A549 (cell line): Measurements from ENCODE around the gene SUSD5. TPM values are rescaled to one million over a fixed set of nuclear protein-coding genes. Genes with fewer than 3 reads are reported as not detected.

Source experiments
- ATAC-seq, 2 experiments: fragments of 200-7000 bp in 1 of 2; fragments of >200 bp in 1 of 2; cut with Nextera tagmentation in 1 of 2; cut with Tn5 transposase in 1 of 2; 3 replicates each; pipeline versions ENCODE4 v1.8.0 to v1.9.1; 2018 to 2020; ENCODE audit warnings: mild to moderate bottlenecking in 1 of 2, moderate library complexity in 1 of 2
- CTCF ChIA-PET: fragments of 300-600 bp; sonication (Branson Sonifier 250); formaldehyde crosslinking; extraction: SDS; loops from one replicate; lab custom pipeline; 2021; ENCODE audit warnings: antibody characterized with exemption, inconsistent platforms; lab: Yijun Ruan, JAX
- POLR2A ChIA-PET: fragments of 350-600 bp; formaldehyde crosslinking; extraction: SDS; loops from one replicate; lab custom pipeline; 2021; ENCODE audit warnings: antibody characterized with exemption, inconsistent platforms; lab: Yijun Ruan, JAX
- DNase-seq, 2 experiments: peaks; one replicate each; pipeline versions ENCODE4 v3.0.0 to v3.0.0-alpha.2; 2011 to 2016; ENCODE audit warnings: low read depth in 1 of 2, low spot score in 1 of 2
- FAIRE-seq: peaks from 2 replicates; lab custom pipeline; 2011; peaks lifted over from hg19 to GRCh38; lab: Jason Lieb, UNC
- H3K27ac ChIP-seq, 2 experiments: fragments of >200 bp; sonication (Bioruptor Twin); formaldehyde crosslinking; 3 replicates each; pipeline ENCODE4 v1.5.1; 2016 to 2017
- H3K4me1 ChIP-seq: fragments of >200 bp; sonication (Bioruptor Twin); formaldehyde crosslinking; 3 replicates; pipeline ENCODE4 v1.6.1; 2016
- H3K4me2 ChIP-seq: fragments of >200 bp; sonication (Bioruptor Twin); formaldehyde crosslinking; 3 replicates; pipeline ENCODE4 v1.6.1; 2016
- H3K4me3 ChIP-seq: fragments of >200 bp; sonication (Bioruptor Twin); formaldehyde crosslinking; 3 replicates; pipeline ENCODE4 v1.5.1; 2016
- H3K9me3 ChIP-seq: fragments of >200 bp; sonication (Bioruptor Twin); formaldehyde crosslinking; 3 replicates; pipeline ENCODE4 v1.6.1; 2016
- ATOH8 ChIP-seq: fragments of 250-450 bp; sonication (Bioruptor Pico); IDR thresholded peaks from 2 replicates; pipeline ENCODE4 v1.5.0; 2020; ENCODE audit warnings: low read depth, mild to moderate bottlenecking, moderate library complexity
- BCL3 ChIP-seq: fragments of >200 bp; sonication (Bioruptor Twin); formaldehyde crosslinking; IDR thresholded peaks from 3 replicates; pipeline ENCODE4 v1.6.1; 2016
- CBX8 ChIP-seq: fragments of 200-600 bp; sonication (generic); IDR thresholded peaks from 2 replicates; pipeline ENCODE4 v1.6.1; 2016
- EHF ChIP-seq: fragments of 250-450 bp; sonication (Bioruptor Pico); IDR thresholded peaks from 2 replicates; pipeline ENCODE4 v1.5.0; 2020; ENCODE audit warnings: mild to moderate bottlenecking
- EHMT2 ChIP-seq: fragments of 200-600 bp; sonication (generic); IDR thresholded peaks from 2 replicates; pipeline ENCODE4 v1.6.1; 2016; ENCODE audit warnings: antibody characterized with exemption, low read depth, mild to moderate bottlenecking, moderate library complexity
- ELK1 ChIP-seq: fragments of 150-350 bp; IDR thresholded peaks from 2 replicates; pipeline ENCODE4 v1.6.1; 2014; ENCODE audit warnings: low read depth, mild to moderate bottlenecking, low read length
- ESRRA ChIP-seq: fragments of 150-350 bp; IDR thresholded peaks from 2 replicates; pipeline ENCODE4 v1.6.1; 2014; ENCODE audit warnings: mild to moderate bottlenecking, low read length, borderline replicate concordance
- FOSB ChIP-seq: fragments of 250-450 bp; sonication (Bioruptor Pico); IDR thresholded peaks from 2 replicates; pipeline ENCODE4 v1.5.0; 2020; ENCODE audit warnings: mild to moderate bottlenecking, moderate library complexity
- HMGXB4 ChIP-seq: fragments of 250-450 bp; sonication (Bioruptor Pico); IDR thresholded peaks from 2 replicates; pipeline ENCODE4 v1.5.0; 2021; ENCODE audit warnings: mild to moderate bottlenecking, moderate library complexity, borderline replicate concordance
- HOXB13 ChIP-seq: fragments of 250-450 bp; sonication (Bioruptor Pico); IDR thresholded peaks from 2 replicates; pipeline ENCODE4 v1.5.0; 2020; ENCODE audit warnings: low read depth, mild to moderate bottlenecking, moderate library complexity
- HOXB5 ChIP-seq: fragments of 250-450 bp; sonication (Bioruptor Pico); IDR thresholded peaks from 2 replicates; pipeline ENCODE4 v1.5.0; 2020; ENCODE audit warnings: mild to moderate bottlenecking, moderate library complexity
- JUN ChIP-seq, 2 experiments: fragments of >200 bp; sonication (Bioruptor Twin); formaldehyde crosslinking; IDR thresholded peaks; 2 replicates in 1 of 2; 3 replicates in 1 of 2; pipeline ENCODE4 v1.6.1; 2016 to 2017
- KDM5A ChIP-seq: fragments of 200-600 bp; sonication (generic); IDR thresholded peaks from 2 replicates; pipeline ENCODE4 v1.6.1; 2016; ENCODE audit warnings: antibody characterized with exemption, mild to moderate bottlenecking
- MAZ ChIP-seq: fragments of 150-350 bp; IDR thresholded peaks from 2 replicates; pipeline ENCODE4 v1.6.1; 2014; ENCODE audit warnings: antibody characterized with exemption, low read depth, low read length, borderline replicate concordance
- NFE2L2 ChIP-seq: fragments of 150-350 bp; conservative IDR thresholded peaks from 2 replicates; pipeline ENCODE4 v1.6.1; 2014; ENCODE audit warnings: low read length
- NR3C1 ChIP-seq: fragments of >200 bp; sonication (Bioruptor Twin); formaldehyde crosslinking; IDR thresholded peaks from 3 replicates; pipeline ENCODE4 v1.6.1; 2017
- RARB ChIP-seq: fragments of 250-450 bp; sonication (Bioruptor Pico); IDR thresholded peaks from 2 replicates; pipeline ENCODE4 v1.8.0; 2021; ENCODE audit warnings: mild to moderate bottlenecking, moderate library complexity
- REST ChIP-seq: fragments of 200-600 bp; sonication (generic); IDR thresholded peaks from 2 replicates; pipeline ENCODE4 v1.6.1; 2016; ENCODE audit warnings: antibody characterized with exemption, mild to moderate bottlenecking, moderate library complexity
- RFX5 ChIP-seq: fragments of 450-650 bp; IDR thresholded peaks from 2 replicates; pipeline ENCODE4 v1.7.1; 2014; ENCODE audit warnings: antibody characterized with exemption, mild to moderate bottlenecking, moderate library complexity
- RNF2 ChIP-seq: fragments of 200-600 bp; sonication (generic); IDR thresholded peaks from 2 replicates; pipeline ENCODE4 v1.6.1; 2016; ENCODE audit warnings: low read depth, mild to moderate bottlenecking, antibody characterized with exemption, moderate library complexity, borderline replicate concordance
- ZFP36 ChIP-seq: fragments of 450-650 bp; IDR thresholded peaks from 2 replicates; pipeline ENCODE4 v1.6.1; 2014; ENCODE audit warnings: borderline replicate concordance; ENCODE audit not compliant: partially characterized antibody
- ZSCAN20 ChIP-seq: fragments of 250-450 bp; sonication (Bioruptor Pico); IDR thresholded peaks from 2 replicates; pipeline ENCODE4 v1.8.0; 2022; ENCODE audit warnings: mild to moderate bottlenecking, moderate library complexity
- WGBS: methylation state at CpG from one replicate; pipeline ENCODE4 v1.1.6; 2017; ENCODE audit errors: missing lambda C conversion rate; 5-methylcytosine and 5-hydroxymethylcytosine counted together
- polyA plus RNA-seq, 4 experiments: library from polyadenylated mRNA; depleted of rRNA in 3 of 4; stranded (reverse); fragments of >200 nt; fragmentation: RNase III in 1 of 4; extraction: RNeasy Plus Mini Kit Qiagen cat#74134 plus additional on column Dnase treatment in 1 of 4; gene quantifications; 2 replicates in 3 of 4; 3 replicates in 1 of 4; pipeline ENCODE4 v1.2.3, GENCODE V29; 2011 to 2017

The SUSD5 gene
- polyA plus RNA-seq, 2 of the 4 experiments (the other 2 are of a cell fraction): 0.63 to 1.7 TPM

- H3K4me2 ChIP-seq: no peak overlapping the region
- no peak overlapping the region for H3K27ac ChIP-seq
- no peaks in the 10 kb centered on the region for H3K9me3 ChIP-seq
- 74% methylated on average over 3 of the region's 3 CpGs for WGBS
- FAIRE-seq: no peak
- CTCF ChIA-PET: interaction anchor here (0.6 to 1.2 kb wide), 3 partner anchors 8 to 98 kb away, joined by 3 to 4 read pairs (median 3); no protein-coding TSS in a partner anchor
- POLR2A ChIA-PET: no interaction called here
- no peak overlapping the region for H3K4me3 ChIP-seq
- TF ChIP-seq BCL3: no peak
- no peak for TF ChIP-seq ZFP36
- no peak for TF ChIP-seq HOXB5 (CRISPR knock-in tag)
- TF ChIP-seq ZSCAN20: no peak
- no peak for TF ChIP-seq RARB (CRISPR knock-in tag)
- no peak for TF ChIP-seq MAZ
- TF ChIP-seq RFX5: no peak
- no peak for ATAC-seq
- DNase-seq: no peak
- peaks cover 6% of the 10 kb centered on the region; the same call in 1 of the 3 replicates for H3K4me1 ChIP-seq
Measured at GRCh38 chr3:33229066-33229465, 10.5 kb upstream of the SUSD5 start.

- Histone ChIP-seq H3K4me3 (no peak overlapping the region), H3K27ac (no peak overlapping the region), H3K4me1 (no peaks in the 10 kb centered on the region)
- TF ChIP-seq RARB (CRISPR knock-in tag) (no peak), KDM5A (no peak)
- TF ChIP-seq, all 56 proteins: peak for 0
- no peak for ATAC-seq
- POLR2A ChIA-PET: no interaction called here
- WGBS: 65% methylated on average over 3 of the region's 3 CpGs
- no peaks in the 10 kb centered on the region for H3K9me3 ChIP-seq
- FAIRE-seq: peak; percentile 67
- no peak overlapping the region for H3K4me2 ChIP-seq
- CTCF ChIA-PET: no interaction called here
- no peak for DNase-seq
Measured at GRCh38 chr3:33221241-33221640, 2.6 kb upstream of the SUSD5 start.

- no peaks in the 10 kb centered on the region for H3K4me1 ChIP-seq
- H3K9me3 ChIP-seq: no peaks in the 10 kb centered on the region
- FAIRE-seq (no peak), ATAC-seq (no peak), DNase-seq (no peak)
- ChIA-PET POLR2A (no interaction called here), CTCF (no interaction called here)
- peak overlapping the region; percentile 57 for H3K4me3 ChIP-seq
- WGBS: 25% methylated on average over 15 of the region's 15 CpGs
- peak overlapping the region; percentile 32 to 80; a peak in 4 of 6 replicates for H3K27ac ChIP-seq
- TF ChIP-seq MAZ (no peak), CBX8 (no peak), NFE2L2 (no peak), NR3C1 (no peak), HOXB13 (CRISPR knock-in tag) (no peak), REST (no peak), JUN (IDR thresholded peaks at IDR 0.05) (no peak), EHF (CRISPR knock-in tag) (no peak), ELK1 (no peak), HOXB5 (CRISPR knock-in tag) (no peak), HMGXB4 (CRISPR knock-in tag) (no peak), EHMT2 (no peak), RNF2 (no peak), ATOH8 (CRISPR knock-in tag) (no peak), FOSB (no peak), ESRRA (no peak)
- TF ChIP-seq, all 56 proteins: peak for 0
- peak overlapping the region; percentile 85 for H3K4me2 ChIP-seq
Measured at GRCh38 chr3:33219175-33219487, 521 bp upstream of the SUSD5 start.
